PFSK-1 (cell line): Measurements from ENCODE around the gene DDX23.

Source experiments
- FOXP2 ChIP-seq: optimal IDR thresholded peaks from 2 replicates; pipeline ENCODE3; 2011; ENCODE audit warnings: borderline replicate concordance, control low read depth, inconsistent platforms; ENCODE audit not compliant: insufficient read depth; ENCODE audit errors: extremely low read length, extremely low read depth
- POLR2AphosphoS5 ChIP-seq: IDR thresholded peaks from 2 replicates; pipeline ENCODE4 v1.6.1; 2012; ENCODE audit warnings: low read depth, mild to moderate bottlenecking, control low read depth, low read length, moderate library complexity
- REST ChIP-seq, 2 experiments: IDR thresholded peaks; 2 replicates each; pipeline versions ENCODE4 v1.6.1 to v1.8.0; 2011 to 2012; ENCODE audit warnings: low read depth in 2 of 2, low read length in 2 of 2, control low read depth in 1 of 2, inconsistent platforms in 1 of 2, mild to moderate bottlenecking in 1 of 2, moderate library complexity in 1 of 2; ENCODE audit not compliant: insufficient read depth in 1 of 2
- SIN3A ChIP-seq: IDR thresholded peaks from 2 replicates; pipeline ENCODE4 v1.6.1; 2012; ENCODE audit warnings: mild to moderate bottlenecking, low read length, moderate library complexity, borderline replicate concordance; ENCODE audit not compliant: insufficient read depth
- TAF1 ChIP-seq: IDR thresholded peaks from 2 replicates; pipeline ENCODE4 v1.6.1; 2012; ENCODE audit warnings: low read length, control low read depth, borderline replicate concordance; ENCODE audit not compliant: insufficient read depth

Gene DDX23

GRCh38 chr12:48838048-48838447 is 13.9 kb downstream of the DDX23 start:
- TF ChIP-seq TAF1 (no peak), REST (IDR thresholded peaks at IDR 0.05; ENCODE audit: insufficient read depth in 1 of 2, low read depth in 2 of 2, low read length in 2 of 2) (no peak), POLR2AphosphoS5 (no peak), SIN3A (no peak), FOXP2 (no peak)

- TF ChIP-seq SIN3A (no peak), REST (IDR thresholded peaks at IDR 0.05; ENCODE audit: insufficient read depth in 1 of 2, low read depth in 2 of 2, low read length in 2 of 2) (no peak), FOXP2 (no peak), TAF1 (no peak), POLR2AphosphoS5 (no peak)
These were observed 19.5 kb downstream of the DDX23 start for GRCh38 chr12:48832321-48833060.

GRCh38 chr12:48831257-48831656 is 20.7 kb downstream of the DDX23 start:
- no peak for TF ChIP-seq POLR2AphosphoS5
- no peak for TF ChIP-seq TAF1
- TF ChIP-seq REST (IDR thresholded peaks at IDR 0.05; ENCODE audit: insufficient read depth in 1 of 2, low read depth in 2 of 2, low read length in 2 of 2), result no peak
- TF ChIP-seq SIN3A, result no peak
- TF ChIP-seq FOXP2, result no peak

GRCh38 chr12:48828841-48829575 is 23.0 kb downstream of the DDX23 start:
- TF ChIP-seq POLR2AphosphoS5 (no peak), SIN3A (no peak), FOXP2 (no peak), REST (IDR thresholded peaks at IDR 0.05; ENCODE audit: insufficient read depth in 1 of 2, low read depth in 2 of 2, low read length in 2 of 2) (no peak), TAF1 (no peak)
